Activated naive CD4-positive, alpha-beta T cell treated with anti-CD3 and anti-CD28 coated beads, Interleukin-2, amount 10 ng/mL, durations not matched to agents 7 days and 5 days (primary cell): ENCODE data around the gene KLHL20.
"Not testable (repeated sequence)": the region's sequence is repeated elsewhere in the genome, so short reads cannot be mapped to it uniquely, and the experiment has no call there.

Experiments
- CTCF ChIA-PET: fragments of 350-600 bp; sonication (Branson Sonifier 250); formaldehyde crosslinking; loops from one replicate; lab custom pipeline; 2021; ENCODE audit warnings: antibody characterized with exemption; lab: Charles Lee
- DNase-seq: peaks from one replicate; pipeline ENCODE4 v3.0.0-alpha.2; 2020
- H3K27ac Mint-ChIP-seq: one replicate; pipeline ENCODE4 v1.8.0; 2021; ENCODE audit warnings: mild to moderate bottlenecking, moderate library complexity, mixed read lengths
- H3K27me3 Mint-ChIP-seq: one replicate; pipeline ENCODE4 v1.8.0; 2021; ENCODE audit warnings: mild to moderate bottlenecking, mixed read lengths
- H3K36me3 Mint-ChIP-seq: one replicate; pipeline ENCODE4 v1.8.0; 2021; ENCODE audit warnings: mixed read lengths
- H3K4me1 Mint-ChIP-seq: one replicate; pipeline ENCODE4 v1.8.0; 2021; ENCODE audit warnings: mixed read lengths
- H3K4me3 Mint-ChIP-seq: one replicate; pipeline ENCODE4 v1.8.0; 2021; ENCODE audit warnings: mild to moderate bottlenecking, moderate library complexity, mixed read lengths
- H3K9me3 Mint-ChIP-seq: one replicate; pipeline ENCODE4 v1.8.0; 2021; ENCODE audit warnings: mixed read lengths

KLHL20 gene

DNA sequence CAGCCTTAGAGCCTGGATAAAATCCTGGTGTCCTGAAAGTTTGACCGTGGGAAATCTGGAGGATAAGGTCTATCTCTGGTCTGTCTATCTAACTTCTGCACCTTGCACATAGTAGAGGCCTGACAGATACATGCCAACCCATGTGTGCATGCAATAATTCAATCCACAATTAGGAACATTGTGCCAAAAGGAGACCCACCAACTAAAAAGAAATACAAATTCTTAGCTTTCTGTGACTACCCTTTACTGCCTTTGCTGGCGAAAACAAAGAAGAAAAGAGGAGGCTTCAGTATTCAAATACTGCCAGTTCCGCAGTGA lies 381 bp upstream of the KLHL20 start:
- CTCF ChIA-PET: interaction anchor here (0.6 to 1.2 kb wide), 2 partner anchors 215 to 285 kb away, joined by 3 to 5 read pairs; no protein-coding TSS in a partner anchor
- peak overlapping the region; percentile 87 for H3K4me3 Mint-ChIP-seq
- no peak for DNase-seq
- peaks cover 9% of the 10 kb centered on the region for H3K36me3 Mint-ChIP-seq
- H3K27ac Mint-ChIP-seq: peak overlapping the region; percentile 95
- peaks cover 22% of the 10 kb centered on the region for H3K27me3 Mint-ChIP-seq
- H3K4me1 Mint-ChIP-seq: peaks cover 25% of the 10 kb centered on the region
- H3K9me3 Mint-ChIP-seq: no peaks in the 10 kb centered on the region

DNA sequence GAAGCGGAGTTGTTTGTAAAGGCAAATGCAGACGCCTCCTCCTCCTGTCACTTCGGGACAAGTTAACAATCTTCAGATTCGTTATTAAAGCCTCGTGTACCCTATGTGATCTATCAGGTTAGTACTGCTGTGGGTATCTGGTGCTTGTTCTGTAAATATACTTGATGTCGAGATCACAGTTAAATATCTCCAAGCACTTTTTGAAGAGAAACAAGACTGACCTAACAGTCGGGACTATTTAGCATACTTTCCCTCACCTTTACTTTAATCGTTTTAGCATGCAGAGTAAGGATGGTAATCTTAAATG lies 710 bp downstream of the KLHL20 start:
- Mint-ChIP-seq H3K36me3 (peaks cover 14% of the 10 kb centered on the region), H3K4me1 (peaks cover 29% of the 10 kb centered on the region), H3K27ac (peak overlapping the region; percentile 95), H3K9me3 (no peaks in the 10 kb centered on the region), H3K27me3 (peaks cover 12% of the 10 kb centered on the region), H3K4me3 (peak overlapping the region; percentile 87)
- CTCF ChIA-PET: interaction anchor here (1.2 to 2.4 kb wide), 1 partner anchor 286 kb away, joined by 5 to 8 read pairs; no protein-coding TSS in a partner anchor
- no peak for DNase-seq

DNA sequence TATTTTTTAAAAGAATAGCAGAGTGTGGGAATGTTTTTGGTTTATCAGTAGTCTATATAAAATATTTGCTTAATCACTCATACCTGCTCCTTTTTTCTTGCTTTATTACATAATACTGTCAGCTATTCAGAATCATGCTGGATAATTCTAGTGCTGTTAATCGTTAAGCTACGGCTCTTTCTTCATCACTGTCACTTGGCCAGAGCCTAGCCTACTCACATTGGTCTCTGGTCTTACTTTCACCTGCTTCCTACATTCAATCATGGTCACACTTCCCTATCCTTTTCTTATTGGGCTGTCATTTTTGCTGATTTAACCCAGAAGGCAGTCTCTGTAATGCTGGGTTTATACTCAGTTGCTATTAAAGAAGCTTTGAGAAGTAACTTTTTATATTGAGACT lies 2.5 kb downstream of the KLHL20 start:
- H3K27me3 Mint-ChIP-seq: no peaks in the 10 kb centered on the region
- no peaks in the 10 kb centered on the region for H3K9me3 Mint-ChIP-seq
- no peak overlapping the region for H3K27ac Mint-ChIP-seq
- H3K4me3 Mint-ChIP-seq: no peak overlapping the region
- peaks cover 36% of the 10 kb centered on the region for H3K4me1 Mint-ChIP-seq
- DNase-seq: no peak
- H3K36me3 Mint-ChIP-seq: peaks cover 28% of the 10 kb centered on the region
- CTCF ChIA-PET: interaction anchor here (0.7 to 2.4 kb wide), 2 partner anchors 24 to 288 kb away, joined by 3 to 8 read pairs; no protein-coding TSS in a partner anchor

DNA sequence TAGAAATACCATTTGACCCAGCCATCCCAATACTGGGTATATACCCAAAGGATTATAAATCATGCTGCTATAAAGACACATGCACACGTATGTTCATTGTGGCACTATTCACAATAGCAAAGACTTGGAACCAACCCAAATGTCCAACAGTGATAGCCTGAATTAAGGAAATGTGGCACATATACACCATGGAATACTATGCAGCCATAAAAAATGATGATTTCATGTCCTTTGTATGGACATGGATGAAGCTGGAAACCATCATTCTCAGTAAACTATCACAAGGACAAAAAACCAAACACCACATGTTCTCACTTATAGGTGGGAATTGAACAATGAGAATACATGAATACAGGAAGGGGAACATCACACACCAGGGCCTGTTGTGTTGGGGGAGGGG lies 16.6 kb downstream of the KLHL20 start:
- H3K9me3 Mint-ChIP-seq, CTCF ChIA-PET, H3K27ac Mint-ChIP-seq, H3K27me3 Mint-ChIP-seq, H3K4me3 Mint-ChIP-seq, H3K4me1 Mint-ChIP-seq, DNase-seq: not testable (repeated sequence)
- H3K36me3 Mint-ChIP-seq: peaks cover 40% of the 10 kb centered on the region

DNA sequence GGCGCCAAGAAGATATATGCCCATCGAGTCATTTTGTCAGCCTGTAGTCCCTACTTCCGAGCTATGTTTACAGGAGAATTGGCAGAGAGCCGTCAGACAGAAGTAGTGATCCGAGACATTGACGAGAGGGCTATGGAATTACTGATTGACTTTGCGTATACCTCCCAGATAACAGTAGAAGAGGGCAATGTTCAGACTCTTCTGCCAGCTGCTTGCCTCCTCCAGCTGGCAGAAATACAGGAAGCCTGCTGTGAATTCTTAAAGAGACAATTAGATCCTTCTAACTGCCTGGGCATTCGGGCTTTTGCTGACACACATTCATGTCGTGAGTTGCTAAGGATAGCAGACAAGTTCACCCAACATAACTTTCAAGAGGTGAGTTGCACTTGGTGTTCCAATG lies 19.1 kb downstream of the KLHL20 start:
- Mint-ChIP-seq H3K4me3 (no peak overlapping the region), H3K9me3 (peaks cover 8% of the 10 kb centered on the region), H3K36me3 (peaks cover 44% of the 10 kb centered on the region), H3K4me1 (peaks cover 12% of the 10 kb centered on the region), H3K27ac (no peak overlapping the region), H3K27me3 (no peaks in the 10 kb centered on the region)
- DNase-seq: no peak
- CTCF ChIA-PET: no interaction called here

DNA sequence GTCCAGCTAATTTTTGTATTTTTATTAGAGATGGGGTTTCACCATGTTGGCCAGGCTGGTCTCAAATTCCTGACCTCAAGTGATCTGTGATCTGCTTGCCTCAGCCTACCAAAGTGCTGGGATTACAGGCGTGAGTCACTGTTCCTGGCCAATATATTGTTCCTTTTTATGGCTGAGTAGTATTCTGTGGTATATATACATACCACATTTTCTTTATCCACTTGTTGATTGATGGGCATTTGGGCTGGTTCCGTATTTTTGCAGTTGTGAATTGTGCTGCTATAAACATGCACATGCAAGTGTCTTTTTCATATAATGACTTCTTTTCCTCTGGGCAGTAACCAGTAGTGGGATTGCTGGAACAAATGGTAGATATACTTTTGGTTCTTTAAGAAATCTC lies 21.3 kb downstream of the KLHL20 start:
- peaks cover 60% of the 10 kb centered on the region for H3K36me3 Mint-ChIP-seq
- CTCF ChIA-PET, H3K27me3 Mint-ChIP-seq, H3K9me3 Mint-ChIP-seq, H3K4me3 Mint-ChIP-seq, H3K27ac Mint-ChIP-seq, DNase-seq: not testable (repeated sequence)
- peaks cover 12% of the 10 kb centered on the region for H3K4me1 Mint-ChIP-seq

DNA sequence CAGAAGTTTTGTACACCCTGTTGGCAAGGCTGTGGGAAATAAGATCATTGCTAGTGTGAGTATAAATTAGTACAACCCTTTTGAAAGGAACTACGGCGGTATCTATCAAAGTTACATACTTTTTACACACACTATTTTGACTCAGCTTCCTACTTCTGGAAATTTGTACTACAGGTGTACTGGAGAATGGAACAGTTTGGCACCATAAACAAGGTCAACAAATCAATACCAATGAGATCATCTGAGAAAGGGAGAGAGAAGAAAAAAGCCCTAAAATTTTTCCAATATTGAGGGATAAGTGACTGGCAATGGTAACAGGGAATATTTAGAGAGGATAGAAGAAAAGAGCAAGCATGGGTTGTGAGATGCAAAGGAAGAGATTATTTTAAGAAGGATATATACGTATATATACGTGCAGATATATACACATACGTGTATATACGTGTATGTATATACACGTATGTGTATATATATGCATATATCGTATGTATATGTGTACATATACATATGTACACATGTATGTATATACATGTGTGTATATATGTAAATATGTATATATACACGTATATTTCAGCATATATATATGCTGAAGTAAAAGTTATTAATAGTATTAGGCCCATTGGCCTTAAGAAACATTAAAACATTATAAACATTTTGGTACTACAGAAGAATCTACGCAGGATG lies 27.6 kb downstream of the KLHL20 start:
- Mint-ChIP-seq H3K9me3 (peaks cover 2% of the 10 kb centered on the region), H3K4me3 (no peak overlapping the region), H3K27ac (no peak overlapping the region), H3K4me1 (peaks cover 3% of the 10 kb centered on the region), H3K27me3 (no peaks in the 10 kb centered on the region), H3K36me3 (peaks cover 57% of the 10 kb centered on the region)
- CTCF ChIA-PET: no interaction called here
- DNase-seq: no peak

DNA sequence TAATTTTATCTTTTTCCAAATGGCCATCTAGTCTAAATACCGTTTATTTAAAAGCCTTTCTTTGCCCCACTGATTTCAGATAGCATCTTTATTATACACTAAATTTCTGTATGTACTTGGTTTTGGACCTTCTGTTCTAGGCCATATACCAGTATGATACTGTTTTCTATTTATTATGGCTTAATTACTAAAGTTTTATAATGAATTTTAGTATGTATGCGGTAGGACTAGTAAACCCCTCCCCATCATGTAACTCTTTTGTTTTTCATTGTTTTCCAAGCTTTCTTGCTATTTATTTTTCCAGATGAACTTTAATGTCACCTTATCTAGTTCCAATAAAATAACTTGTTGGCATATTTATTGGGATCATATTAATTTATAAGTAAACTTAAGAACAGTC lies 29.9 kb downstream of the KLHL20 start:
- Mint-ChIP-seq H3K36me3 (peaks cover 45% of the 10 kb centered on the region), H3K4me3 (no peak overlapping the region), H3K4me1 (no peaks in the 10 kb centered on the region), H3K27ac (no peak overlapping the region), H3K27me3 (no peaks in the 10 kb centered on the region), H3K9me3 (peaks cover 2% of the 10 kb centered on the region)
- DNase-seq: no peak
- CTCF ChIA-PET: no interaction called here

DNA sequence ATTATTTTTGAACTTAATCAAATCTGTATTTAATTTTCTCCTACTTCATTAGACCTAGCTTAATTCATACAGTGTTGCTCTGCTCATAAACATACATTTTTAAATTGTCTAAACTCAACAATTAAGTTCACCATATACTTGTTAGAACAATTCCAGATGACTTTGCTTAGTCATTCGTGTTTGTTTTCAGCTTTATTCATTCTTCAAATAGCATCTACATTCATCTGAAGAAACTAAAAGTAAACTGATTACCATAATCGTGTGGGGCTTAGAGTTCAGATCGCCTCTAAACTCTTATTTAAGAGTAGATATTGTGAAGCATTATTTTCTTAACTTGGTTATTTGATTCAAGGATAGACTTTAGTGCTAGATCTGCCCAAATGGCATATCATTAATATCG lies 34.4 kb downstream of the KLHL20 start:
- CTCF ChIA-PET: interaction anchor here (0.7 kb wide), 1 partner anchor 11 kb away, joined by 3 read pairs; no protein-coding TSS in a partner anchor
- Mint-ChIP-seq H3K27ac (no peak overlapping the region), H3K36me3 (peaks cover 27% of the 10 kb centered on the region), H3K4me1 (no peaks in the 10 kb centered on the region), H3K4me3 (no peak overlapping the region), H3K9me3 (no peaks in the 10 kb centered on the region), H3K27me3 (no peaks in the 10 kb centered on the region)
- no peak for DNase-seq

DNA sequence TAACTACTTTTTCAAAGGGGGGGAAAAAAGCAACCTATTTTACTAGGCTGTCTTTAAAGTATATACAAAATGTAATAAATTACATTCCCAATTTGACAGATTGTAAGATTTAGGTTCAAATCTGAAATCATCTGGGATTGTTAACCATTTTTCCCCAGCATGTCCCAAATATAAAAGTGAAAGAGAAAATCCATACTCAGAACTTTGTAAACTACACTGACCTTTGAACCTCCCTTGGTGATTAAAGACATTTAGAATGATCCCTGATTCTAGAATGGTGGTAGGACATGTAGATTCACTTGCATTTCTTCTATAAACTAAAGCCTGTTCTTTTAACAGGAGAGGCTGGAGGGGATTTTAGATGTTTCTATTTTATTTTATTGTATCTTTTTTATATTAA lies 39.0 kb downstream of the KLHL20 start:
- Mint-ChIP-seq H3K27ac (no peak overlapping the region), H3K4me1 (no peaks in the 10 kb centered on the region), H3K27me3 (no peaks in the 10 kb centered on the region), H3K36me3 (peaks cover 49% of the 10 kb centered on the region), H3K4me3 (no peak overlapping the region), H3K9me3 (no peaks in the 10 kb centered on the region)
- CTCF ChIA-PET: no interaction called here
- DNase-seq: no peak

DNA sequence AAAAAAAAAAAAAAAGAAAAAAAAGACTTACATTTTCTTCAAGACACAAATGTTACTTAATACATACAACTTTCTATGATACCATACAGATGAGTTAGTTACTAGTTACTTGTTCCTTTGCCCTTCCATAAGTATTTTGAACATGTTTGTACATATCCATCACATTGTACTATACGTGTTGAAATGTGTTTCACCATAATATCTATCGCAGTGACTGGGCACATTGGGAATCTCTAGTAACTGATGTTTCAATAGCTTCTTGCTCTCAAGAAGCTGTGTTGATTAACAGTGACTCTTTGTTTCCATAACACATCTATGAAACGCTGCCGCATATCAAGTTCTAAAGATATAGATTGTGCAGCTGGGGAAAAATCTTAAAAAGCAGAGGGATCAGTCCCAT lies 42.9 kb downstream of the KLHL20 start:
- H3K9me3 Mint-ChIP-seq: peaks cover 28% of the 10 kb centered on the region
- no peak for DNase-seq
- H3K4me1 Mint-ChIP-seq: peaks cover 27% of the 10 kb centered on the region
- no peak overlapping the region for H3K4me3 Mint-ChIP-seq
- peaks cover 73% of the 10 kb centered on the region for H3K36me3 Mint-ChIP-seq
- CTCF ChIA-PET: no interaction called here
- H3K27ac Mint-ChIP-seq: no peak overlapping the region
- no peaks in the 10 kb centered on the region for H3K27me3 Mint-ChIP-seq

DNA sequence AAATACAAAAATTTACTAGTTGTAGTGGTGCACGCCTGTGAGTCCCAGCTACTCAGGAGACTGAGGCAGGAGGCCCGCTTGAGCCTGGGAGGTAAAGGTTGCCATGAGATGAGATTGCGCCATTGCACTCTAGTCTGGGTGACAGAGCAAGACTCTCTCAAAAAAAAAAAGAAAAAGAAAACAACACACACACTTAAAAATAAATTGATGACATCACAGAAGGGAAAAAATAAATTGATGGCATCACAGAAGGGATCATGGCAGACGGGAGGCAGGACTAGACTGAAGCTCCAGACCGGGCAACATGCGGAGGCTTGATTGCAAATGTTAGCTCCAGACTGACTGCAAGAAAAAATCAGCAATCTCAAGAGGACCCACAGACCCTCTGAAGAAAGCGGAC lies 43.3 kb downstream of the KLHL20 start:
- H3K9me3 Mint-ChIP-seq: peaks cover 32% of the 10 kb centered on the region
- CTCF ChIA-PET: no interaction called here
- H3K27ac Mint-ChIP-seq: no peak overlapping the region

DNA sequence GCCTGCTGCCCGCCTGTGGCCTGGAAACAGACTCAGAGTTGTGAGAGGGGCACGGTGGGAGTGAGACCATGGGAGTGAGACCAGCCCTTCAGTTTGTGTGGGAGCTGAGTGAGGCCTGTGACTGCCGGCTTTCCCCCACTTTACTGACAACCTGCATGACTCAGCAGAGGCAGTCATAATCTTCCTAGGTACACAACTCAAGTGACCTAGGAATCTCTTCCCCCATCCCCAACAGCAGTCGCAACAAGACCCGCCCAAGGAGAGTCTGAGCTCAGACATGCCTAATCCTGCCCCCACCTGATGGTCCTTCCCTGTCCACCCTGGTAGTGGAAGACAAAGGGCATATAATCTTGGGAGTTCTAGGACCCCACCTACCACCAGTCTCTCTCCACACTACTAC lies 44.2 kb downstream of the KLHL20 start:
- Mint-ChIP-seq H3K27ac (no peak overlapping the region), H3K36me3 (peaks cover 77% of the 10 kb centered on the region), H3K9me3 (peaks cover 39% of the 10 kb centered on the region), H3K4me1 (peaks cover 27% of the 10 kb centered on the region), H3K4me3 (no peak overlapping the region), H3K27me3 (no peaks in the 10 kb centered on the region)
- CTCF ChIA-PET: no interaction called here
- no peak for DNase-seq

More for the DNA sequence above, 43.3 kb downstream of the KLHL20 start:
- peaks cover 76% of the 10 kb centered on the region for H3K36me3 Mint-ChIP-seq
- H3K27me3 Mint-ChIP-seq: no peaks in the 10 kb centered on the region
- H3K4me1 Mint-ChIP-seq: peaks cover 27% of the 10 kb centered on the region
- DNase-seq: no peak
- no peak overlapping the region for H3K4me3 Mint-ChIP-seq

DNA sequence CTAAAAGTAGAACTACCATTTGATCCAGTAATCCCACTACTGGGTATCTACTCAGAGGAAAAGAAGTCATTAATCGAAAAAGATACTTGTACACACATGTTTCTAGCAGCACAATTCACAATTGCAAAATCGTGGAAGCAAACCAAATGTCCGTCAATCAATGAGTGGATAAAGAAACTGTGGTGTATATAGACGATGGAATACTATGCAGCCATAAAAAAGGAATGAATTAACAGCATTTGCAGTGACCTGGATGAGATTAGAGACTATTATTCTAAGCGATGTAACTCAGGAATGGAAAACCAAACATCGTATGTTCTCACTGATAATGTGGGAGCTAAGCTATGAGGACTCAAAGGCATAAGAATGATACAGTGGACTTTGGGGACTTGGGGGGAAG lies 49.5 kb downstream of the KLHL20 start:
- H3K27me3 Mint-ChIP-seq, H3K27ac Mint-ChIP-seq, H3K4me3 Mint-ChIP-seq, DNase-seq, CTCF ChIA-PET: not testable (repeated sequence)
- peaks cover 46% of the 10 kb centered on the region for H3K9me3 Mint-ChIP-seq
- peaks cover 65% of the 10 kb centered on the region for H3K36me3 Mint-ChIP-seq
- H3K4me1 Mint-ChIP-seq: peaks cover 27% of the 10 kb centered on the region

DNA sequence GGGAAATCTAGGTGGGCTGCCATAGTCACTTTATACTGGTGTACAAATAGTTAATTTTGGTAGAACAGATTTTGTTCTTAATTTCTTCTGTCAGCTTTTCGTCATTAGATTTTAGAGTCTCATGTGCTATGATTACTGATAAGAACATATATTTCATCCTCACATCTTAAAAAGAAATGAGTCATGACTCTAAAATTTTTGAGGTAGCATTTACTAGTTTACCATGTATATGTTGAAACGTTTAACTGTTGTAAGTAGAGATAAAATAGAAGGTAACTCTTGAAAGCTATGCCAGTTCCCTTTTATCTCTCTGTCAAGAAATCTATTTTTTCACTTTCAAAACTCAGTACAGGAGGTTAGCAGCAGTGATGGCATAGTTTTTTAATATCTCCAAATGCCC lies 53.4 kb downstream of the KLHL20 start:
- Mint-ChIP-seq H3K4me1 (peaks cover 4% of the 10 kb centered on the region), H3K36me3 (peaks cover 42% of the 10 kb centered on the region), H3K27me3 (no peaks in the 10 kb centered on the region), H3K4me3 (no peak overlapping the region), H3K27ac (no peak overlapping the region), H3K9me3 (peaks cover 14% of the 10 kb centered on the region)
- DNase-seq: no peak
- CTCF ChIA-PET: no interaction called here
